Stimulated activated CD8-positive, alpha-beta memory T cell treated with anti-CD3 and anti-CD28 coated beads, Interleukin-15, amount 100 ng/mL, for 4 hours (primary cell): ENCODE results near the gene ERMAP.

ENCODE experiments used
- DNase-seq, 2 donors: peaks; one replicate each; pipeline ENCODE4 v3.0.0-alpha.2; 2020; ENCODE audit warnings: low read depth in 2 of 2

Gene ERMAP, protein sequence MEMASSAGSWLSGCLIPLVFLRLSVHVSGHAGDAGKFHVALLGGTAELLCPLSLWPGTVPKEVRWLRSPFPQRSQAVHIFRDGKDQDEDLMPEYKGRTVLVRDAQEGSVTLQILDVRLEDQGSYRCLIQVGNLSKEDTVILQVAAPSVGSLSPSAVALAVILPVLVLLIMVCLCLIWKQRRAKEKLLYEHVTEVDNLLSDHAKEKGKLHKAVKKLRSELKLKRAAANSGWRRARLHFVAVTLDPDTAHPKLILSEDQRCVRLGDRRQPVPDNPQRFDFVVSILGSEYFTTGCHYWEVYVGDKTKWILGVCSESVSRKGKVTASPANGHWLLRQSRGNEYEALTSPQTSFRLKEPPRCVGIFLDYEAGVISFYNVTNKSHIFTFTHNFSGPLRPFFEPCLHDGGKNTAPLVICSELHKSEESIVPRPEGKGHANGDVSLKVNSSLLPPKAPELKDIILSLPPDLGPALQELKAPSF

DNA sequence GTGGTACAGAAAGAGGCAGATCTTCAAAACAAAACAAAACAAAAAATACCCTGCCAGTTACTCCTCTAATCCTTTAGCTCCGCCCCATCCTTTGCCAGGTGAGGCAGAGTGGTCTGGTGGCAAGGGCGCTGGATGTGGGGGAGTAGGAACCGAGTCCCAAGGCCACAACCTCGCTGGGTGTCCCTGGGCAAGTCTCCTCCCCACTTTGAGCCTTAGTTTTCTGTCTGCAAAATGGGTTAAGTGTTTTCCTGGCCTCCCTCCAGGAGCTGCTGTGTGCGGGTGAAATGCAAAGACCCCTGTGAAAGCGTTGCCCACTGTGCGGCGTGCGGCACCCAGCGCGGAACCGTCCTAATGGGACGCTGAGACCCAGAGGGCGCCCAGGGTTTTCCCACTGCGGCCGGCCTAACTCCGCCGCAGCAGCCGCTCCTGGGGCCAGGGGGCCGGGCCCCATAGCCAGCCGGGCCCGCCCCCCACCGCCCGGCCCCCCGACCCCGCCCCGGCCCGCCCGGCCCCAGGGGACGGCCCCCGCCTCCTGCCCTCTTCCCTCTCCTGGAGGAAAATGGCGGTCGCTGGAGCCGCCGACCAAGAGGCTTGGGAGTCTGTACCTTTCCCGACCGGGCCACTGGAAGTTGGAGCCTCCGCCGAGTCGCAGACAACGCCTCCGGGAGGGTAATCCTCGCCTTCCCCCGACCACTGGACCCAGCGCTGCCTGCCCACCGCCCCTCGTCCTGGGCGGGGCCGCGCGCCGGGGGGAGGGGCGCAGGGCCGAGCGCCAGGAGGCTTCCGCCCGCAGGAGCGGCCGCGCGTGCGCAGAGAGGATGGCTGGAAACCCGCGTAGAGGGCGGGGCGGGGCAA, at the start of gene ERMAP, which contains the start of gene SVBP:
TSS of gene ERMAP (plus strand) at position 538 of the 855 bp plus-strand sequence. CDS start 13,327 bp downstream, outside the sequence.
TSS of gene SVBP (minus strand) at position 813 of the 855 bp plus-strand sequence. CDS start 853 bp downstream, outside the sequence.
- peak; percentile 88 to 90 for DNase-seq

DNA sequence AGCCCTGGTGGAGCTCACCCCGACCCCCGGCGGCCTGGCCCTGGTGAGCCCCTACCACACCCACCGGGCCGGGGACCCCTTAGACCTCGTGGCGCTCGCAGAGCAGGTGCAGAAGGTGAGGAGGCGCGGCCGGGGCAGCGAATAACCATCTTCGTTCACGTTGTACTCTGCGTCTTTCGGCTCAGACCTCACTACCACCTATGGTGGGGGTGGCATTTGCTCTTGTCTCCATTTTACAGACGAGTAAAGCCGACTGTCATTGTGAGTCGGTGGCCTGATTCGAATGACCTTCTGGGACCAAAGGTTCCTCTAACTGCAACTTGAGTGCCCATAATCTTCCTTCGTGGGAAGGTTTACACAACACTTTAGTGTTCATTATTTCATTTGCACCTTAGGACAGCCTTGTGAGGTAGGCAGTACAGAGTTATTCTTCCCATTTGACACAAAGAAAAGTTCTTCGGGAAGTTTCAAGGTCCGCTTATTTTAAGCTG, 49.4 kb upstream of the ERMAP start:
- no peak for DNase-seq

DNA sequence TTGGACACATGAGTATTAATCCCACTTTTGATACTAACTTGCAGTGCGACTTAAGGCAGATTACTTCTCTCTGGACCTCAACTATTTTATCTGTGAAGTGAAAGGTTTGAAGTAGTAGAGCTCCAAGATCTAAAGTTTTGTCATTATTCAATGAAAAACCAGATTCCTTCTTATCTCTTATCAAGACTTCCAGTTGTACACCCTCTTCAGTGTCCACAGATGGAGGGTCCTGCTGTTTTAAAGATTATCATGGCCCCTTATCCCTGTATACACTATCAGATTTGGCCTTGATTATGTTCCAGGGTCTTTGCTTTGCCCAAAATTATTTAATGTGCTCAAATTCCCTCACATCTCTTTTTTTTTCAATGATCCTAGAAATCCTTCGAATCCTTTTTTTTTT, 48.8 kb upstream of the ERMAP start:
- no peak for DNase-seq

DNA sequence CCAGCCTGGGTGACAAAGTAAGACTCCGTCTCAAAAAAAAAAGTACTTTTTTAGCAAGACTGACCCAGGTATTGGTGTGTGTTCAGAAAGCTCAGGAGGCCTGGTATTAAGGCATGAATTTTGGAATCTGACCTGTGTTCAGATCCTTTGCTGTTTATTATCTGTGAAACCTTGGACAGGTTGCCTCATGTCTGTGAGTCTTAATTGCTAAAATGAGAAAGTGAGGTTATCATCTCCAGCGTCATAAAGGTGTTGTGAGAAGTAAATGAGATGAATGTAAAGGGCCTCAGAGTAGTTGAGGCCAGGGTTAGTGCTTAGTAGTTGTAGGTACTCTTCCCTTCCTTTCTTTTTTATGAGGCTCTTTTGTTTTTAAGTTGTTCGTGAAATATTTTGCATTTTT, 47.1 kb upstream of the ERMAP start:
- no peak for DNase-seq

DNA sequence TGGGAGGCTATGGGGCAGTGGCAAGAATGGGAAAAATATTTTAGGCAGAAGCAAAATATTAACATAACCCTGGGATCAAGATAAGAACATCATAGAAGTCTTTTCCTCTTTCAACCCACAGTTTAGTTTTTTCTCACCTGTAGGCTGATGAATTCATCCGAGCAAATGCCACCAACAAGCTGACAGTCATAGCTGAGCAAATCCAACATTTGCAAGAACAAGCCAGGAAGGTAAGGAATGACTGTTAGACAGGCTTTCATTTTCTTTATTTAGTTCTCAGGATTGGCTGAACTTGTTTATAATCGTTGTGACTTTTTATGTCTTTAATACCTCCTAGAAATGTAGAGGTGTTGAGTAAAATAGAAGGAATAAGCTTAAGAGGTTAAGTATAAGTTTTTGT, 43.5 kb upstream of the ERMAP start:
- DNase-seq = no peak

DNA sequence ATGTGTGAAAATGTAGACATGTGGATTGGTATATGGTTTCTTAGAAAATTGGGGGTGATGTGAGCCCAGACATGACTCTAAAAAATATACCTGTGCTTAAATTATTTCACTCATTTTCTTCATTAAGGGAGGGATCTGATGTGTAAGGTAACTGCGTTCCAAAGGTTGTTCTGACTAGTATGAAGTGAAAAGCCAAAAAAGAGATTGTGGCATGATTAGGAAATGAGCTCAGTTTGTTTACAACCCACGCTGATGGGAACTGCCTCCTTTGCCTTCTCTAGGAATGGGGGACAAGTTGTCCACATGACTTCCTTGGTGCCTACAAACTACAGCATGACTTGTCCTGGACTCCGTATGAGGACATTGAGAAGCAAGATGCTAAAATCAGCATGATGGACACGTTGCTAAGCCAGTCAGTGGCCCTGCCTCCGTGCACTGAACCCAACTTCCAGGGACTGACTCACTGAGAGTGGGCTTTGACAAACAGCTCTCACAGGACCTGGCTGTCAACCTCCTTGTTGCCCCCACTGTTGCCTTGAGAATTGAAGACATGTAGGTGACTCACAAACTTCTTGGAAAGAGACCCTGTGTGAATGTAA, 41.9 kb upstream of the ERMAP start:
- DNase-seq = no peak

DNA sequence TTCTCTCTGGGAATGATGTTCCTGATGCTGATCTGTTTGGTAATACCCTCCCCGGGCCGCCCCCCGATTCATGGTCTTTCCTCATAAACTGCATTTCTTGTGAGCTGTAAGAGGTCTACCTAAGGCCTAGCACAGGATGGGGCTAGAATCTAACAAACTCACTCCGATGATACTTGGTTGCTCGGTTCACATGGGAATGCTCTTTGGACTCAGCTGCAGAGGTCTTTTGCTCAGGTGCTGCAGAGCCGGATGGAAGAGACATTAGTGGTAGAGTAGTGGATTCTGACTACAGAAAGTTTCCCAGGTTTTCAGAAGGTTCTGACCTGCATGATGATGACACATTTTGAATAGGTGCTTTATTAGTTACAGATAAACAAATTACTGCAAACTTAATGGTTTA, 40.4 kb upstream of the ERMAP start:
- no peak for DNase-seq

DNA sequence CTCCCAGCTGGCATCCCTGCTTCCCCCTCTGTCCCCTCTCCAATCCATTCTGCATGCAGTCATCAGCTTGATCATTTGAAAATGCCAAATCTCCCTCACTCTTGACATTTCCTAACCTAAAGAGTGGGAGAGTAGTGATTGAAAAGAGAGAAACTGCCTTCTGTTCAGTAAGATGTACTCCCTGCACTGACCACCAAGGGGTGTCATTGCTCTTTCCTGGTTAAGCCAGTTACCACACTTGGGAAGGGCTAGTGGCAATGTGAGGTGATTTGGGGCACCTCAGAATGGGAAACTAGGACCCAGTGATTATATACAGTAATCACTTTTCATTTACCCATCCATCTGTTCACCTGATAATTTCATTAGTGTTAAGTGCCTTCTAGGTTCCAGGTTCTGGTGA, 39.1 kb upstream of the ERMAP start:
- DNase-seq = no peak

DNA sequence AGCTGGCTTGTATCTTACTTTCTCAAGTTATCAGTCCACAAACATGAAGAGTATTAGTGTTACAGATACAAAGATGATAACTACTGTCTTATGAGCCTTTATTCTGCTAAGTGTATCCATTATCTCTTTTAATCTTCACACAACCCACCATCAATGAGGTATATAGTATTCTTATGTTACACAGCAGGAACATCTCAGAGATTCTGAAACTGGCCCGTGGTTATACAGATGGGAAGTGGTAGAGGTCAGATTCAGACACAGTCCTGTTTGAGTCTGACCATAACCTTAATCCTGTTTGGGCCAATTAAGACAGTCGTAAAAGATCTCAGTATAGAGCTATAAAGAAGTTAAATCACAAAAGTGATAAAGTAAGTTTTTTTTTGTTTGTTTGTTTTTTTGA, 37.2 kb upstream of the ERMAP start:
- no peak for DNase-seq

DNA sequence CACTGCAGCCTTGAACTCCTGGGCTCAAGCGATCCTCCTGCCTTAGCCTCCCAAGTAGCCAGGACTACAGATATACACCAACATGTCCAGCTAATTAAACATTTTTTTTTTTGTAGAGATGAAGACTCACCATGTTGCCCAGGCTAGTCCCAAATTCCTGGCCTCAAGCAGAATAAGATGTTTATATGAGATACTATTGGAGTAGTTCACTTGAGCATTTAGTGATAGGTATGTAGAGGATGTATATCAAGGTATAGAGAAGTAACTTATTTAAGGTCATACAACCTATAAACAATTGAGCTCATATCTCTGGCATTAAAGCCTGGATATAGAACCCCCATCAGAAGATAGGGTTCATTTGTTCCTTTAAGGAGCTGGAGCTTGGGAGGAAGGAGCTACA, 36.7 kb upstream of the ERMAP start:
- no peak for DNase-seq

DNA sequence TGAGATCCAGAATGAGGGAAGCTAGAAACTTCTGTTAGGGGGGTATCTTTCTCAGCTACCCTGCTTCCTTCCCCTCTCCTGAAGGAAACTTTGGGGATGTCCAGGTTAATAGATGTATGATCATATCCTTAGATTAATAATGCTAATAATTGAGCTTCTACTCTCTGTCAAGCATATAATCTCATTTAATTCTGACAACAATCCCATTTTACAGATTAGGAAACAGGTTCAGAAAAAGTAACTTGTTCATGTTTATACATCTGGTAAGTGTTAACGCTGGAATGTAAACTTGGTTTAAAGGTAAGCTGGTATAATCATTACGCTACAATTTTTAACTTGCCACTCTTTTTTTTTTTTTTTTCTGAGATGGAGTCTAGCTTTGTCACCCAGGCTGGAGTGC, 33.8 kb upstream of the ERMAP start:
- DNase-seq = no peak

DNA sequence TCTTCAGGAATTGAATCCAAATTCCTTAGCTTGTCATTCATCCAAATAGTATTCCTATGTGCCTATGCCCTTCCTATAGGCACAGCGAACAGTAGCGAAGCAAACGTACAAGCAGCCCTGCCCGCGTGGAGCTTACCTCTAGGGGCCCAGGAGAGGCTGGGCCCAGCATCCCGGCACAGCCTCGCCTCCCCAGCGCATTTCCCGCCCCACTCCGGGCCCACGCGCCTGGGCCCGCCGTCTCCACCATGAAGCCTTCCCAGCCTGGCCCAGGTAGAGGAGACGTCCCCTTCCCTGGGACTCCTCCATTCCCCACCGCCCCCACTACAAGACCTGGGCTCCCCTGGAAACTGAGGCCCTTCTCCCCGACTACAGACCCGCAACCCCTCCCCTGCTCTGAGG, 32.4 kb upstream of the ERMAP start:
- no peak for DNase-seq

DNA sequence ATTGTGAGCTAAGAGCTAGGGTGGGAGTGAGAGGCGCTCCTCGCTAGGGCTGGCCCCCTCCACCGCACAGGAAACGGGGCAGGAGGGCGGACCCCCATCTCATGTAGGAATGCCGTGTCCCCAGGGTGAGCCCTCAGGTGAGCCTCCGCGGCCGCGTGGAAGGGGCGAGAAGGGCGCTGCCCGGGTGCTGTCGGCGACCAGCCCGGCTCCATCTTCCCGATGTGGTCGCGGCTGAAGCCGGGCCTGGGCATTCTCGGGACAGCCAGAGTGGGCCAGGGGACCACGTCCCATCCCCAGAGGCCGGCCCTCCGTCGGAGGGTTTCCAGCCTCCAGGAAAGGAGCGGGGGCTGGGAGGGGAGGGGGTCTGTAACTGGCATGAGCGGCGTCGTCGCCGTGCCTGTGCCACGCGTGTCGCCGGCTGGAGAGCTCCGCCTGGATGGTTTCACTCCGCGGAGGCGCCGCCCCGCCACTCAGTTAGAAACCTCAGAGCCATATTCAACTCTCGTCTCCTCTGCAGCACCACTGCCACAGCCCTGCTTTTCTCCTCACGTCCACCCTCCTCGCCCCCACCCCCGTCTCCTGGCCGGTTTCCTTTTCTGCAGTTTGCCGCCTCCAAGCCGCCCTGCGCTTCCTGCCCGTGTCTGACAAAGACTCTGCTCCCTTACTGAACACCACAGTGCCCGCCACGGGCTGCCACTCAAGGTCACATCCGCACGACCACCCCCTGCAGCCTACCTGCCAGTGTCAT, 31.8 kb upstream of the ERMAP start, which contains the start of gene TMEM269:
TSS of gene TMEM269 (plus strand) at position 46 of the 748 bp plus-strand sequence. CDS start 4,903 bp downstream, outside the sequence.
- DNase-seq = peak; percentile 5 to 8

DNA sequence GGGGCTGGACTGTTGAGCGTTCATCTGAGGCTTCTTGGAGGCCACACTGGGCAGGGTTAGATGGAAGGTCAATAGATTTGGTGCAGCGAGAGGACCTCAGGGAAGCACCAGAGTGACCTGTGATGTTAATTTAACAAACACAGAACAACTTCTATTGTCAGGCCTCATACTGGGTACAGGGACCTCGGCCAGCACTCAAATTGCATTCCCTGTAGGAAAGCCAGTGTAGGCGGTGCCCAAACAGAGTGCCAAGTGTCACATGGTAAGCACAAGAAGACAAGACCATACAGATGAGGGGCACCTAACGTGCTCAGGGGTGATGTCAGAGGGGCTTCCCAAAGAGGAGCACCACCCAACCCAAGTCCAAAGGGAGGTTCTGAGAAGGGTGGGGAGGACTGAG, 30.8 kb upstream of the ERMAP start:
- no peak for DNase-seq

DNA sequence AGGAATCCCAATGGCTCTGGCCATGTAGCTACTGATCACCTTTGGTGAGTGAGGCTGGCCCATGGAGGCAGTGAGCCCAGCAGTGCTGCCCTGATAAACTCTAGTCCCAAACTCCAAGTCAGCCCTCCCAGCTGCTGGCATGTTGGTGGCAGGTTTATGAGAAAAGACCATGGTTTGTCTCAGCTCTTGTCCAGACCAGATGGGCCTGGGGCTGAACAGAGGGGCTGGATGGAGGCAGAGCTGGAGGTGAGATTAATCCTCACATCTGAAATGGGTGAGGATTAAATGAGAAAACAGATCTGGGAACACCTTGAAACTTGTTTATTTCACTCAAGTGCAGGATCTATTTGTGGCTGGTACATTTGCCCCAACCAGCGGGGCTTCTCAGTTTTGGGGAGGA, 28.9 kb upstream of the ERMAP start:
- no peak for DNase-seq

DNA sequence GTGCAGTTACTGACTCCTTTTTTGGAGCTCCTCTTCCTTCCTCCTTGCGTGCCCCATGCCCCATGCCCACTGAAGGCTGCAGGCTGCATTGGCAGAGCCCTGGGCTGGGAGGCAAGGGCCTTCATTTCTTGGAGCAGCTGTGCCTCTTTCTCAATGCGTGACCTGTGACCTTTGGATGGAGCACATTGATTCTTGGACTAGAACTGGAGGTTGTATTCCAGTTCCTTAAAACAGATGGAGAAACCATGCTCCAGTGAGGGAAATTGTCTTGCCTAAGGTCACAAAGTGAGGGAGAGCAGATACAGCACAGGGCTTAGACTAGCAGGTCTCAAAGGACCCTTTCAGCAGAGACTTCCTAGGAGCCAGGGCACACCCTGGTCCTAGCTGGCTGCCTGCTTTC, 23.1 kb upstream of the ERMAP start:
- DNase-seq = no peak

DNA sequence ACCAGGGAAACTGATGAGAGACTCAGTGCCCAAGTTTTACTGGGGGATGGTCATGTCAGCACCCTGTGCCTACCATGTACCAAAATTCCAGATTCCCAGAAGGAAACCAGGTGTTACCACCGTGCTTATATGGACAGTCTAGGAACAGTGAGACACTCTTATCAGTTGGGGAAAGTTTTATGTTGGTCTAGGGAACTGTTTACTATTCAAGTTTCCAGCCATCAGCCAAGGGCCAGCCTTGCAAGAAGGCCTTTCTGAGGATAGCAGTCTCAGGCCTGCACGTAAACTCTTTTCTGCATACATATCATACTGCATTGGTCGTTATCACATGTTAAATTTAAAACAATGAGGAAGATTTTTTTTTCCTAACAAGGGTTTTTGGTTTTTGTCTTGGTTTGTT, 19.5 kb upstream of the ERMAP start:
- DNase-seq = no peak

DNA sequence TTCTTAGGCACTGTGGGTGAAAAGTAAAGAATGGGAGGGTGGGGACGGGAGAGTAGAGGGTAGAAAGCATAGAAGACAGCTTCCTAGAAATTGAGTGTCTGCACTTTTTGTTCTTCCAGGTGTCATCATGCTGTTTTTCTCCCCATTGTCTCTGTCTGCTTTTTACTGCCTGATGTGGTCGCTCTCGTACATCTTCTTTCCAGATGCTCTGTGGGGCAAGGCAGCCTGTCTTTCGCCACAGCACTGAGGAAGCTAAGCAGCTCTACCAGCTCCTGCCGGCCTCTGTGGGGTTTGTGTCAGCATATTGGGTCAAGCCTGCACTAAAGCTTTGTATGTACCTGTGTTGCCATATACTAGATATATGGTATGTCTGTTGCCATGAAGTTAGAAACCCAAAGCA, 18.9 kb upstream of the ERMAP start:
- DNase-seq = no peak

DNA sequence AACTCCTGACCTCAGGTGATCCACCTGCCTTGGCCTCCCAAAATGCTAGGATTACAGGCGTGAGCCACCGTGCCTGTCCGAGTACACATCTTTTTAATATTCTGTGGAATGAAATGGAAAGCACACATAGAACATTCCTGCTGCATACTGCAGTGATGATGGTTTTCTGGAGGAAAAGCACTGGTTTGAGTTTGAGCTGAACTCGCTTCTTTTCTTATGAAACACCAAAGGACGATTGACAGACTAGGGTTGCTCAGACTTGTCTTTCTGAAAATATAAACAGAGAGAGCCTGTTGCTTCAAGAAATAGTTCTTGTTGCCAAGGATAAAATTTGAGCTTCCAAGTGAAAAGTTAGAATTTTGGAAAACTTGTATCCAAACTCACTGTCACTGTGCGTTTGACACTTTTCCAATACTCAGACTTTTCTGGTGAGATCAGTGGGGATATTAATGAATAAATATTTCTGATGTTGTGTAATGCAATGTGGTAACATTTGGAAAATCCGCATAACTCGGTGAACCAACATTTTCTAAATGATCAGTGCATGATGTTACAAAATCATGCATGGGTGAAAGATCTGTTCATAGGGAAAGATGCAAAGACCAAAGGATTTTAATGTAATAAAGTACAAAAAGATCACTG, 15.0 kb upstream of the ERMAP start:
- no peak for DNase-seq

DNA sequence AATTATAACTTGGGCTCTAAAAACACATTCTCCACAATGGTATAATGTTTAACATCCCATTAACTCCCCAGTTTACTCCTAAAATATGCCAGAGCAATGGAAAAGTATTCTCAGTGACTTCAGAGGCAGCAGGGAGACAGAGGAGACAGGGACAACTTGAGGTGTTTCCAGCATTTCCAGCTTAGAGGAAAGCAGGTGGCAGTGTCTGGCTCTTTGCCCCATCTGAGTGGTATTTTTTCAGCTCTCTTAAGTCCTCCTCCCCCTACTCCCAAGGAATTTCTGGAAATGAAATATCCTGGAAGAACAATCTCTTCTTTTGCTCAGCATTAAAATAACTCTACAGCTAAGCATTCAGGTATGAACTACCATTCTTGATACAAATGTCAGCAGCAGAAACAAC, 10.8 kb upstream of the ERMAP start:
- DNase-seq = no peak

DNA sequence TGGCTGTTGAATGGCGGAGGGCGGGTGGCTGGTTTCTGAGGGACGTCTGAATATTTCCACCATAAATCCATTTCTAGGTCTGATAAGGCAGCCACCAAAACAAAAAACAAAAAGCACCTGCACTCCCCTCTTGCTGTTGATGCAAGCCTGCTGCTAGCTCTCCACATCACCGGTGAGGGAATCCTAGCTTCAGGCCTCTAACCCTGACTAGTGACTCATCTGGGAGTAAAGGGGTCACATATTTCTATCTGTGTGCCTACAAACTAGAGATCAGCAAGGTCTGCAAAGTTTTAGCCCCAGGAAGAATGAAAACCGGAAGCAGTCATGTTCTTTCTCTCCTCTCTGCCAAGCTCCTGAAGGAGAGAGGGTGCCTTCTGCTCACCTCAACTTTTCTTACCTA, 10.3 kb upstream of the ERMAP start:
- no peak for DNase-seq
